Stromal cell of bone marrow (primary cell): Measurements from ENCODE around the gene CNTN2.

ENCODE experiments used
- DNase-seq: peaks from one replicate; pipeline ENCODE4 v3.0.0-alpha.2; 2012; ENCODE audit warnings: low read depth

Gene CNTN2

GRCh38 chr1:205127646-205128045 is 84.6 kb downstream of the CNTN2 start:
- no peak for DNase-seq
